ENCODE measurements around the gene DENND10. TPM values are rescaled to one million over a fixed set of nuclear protein-coding genes. Genes with fewer than 3 reads are reported as not detected.

Gene DENND10
- total and polyA plus RNA-seq, 2 experiments from 2014 or later: 41.9 to 73.3 TPM

GRCh38 chr10:119183664-119184412 is 79.9 kb downstream of the DENND10 start:
- no peak for TF ChIP-seq CTCF (IDR thresholded peaks at IDR 0.05; ENCODE audit: low read depth, low read length)
- no peak overlapping the region for H3K27ac ChIP-seq
- DNase-seq (ENCODE audit: low read depth in 1 of 2, low spot score in 1 of 2): no peak
- H3K9me3 ChIP-seq (ENCODE audit: low read depth): no peaks in the 10 kb centered on the region
- peaks cover 4% of the 10 kb centered on the region for H3K4me1 ChIP-seq (ENCODE audit: low read depth)
- no peaks in the 10 kb centered on the region for H3K27me3 ChIP-seq
- H3K4me3 ChIP-seq: no peak overlapping the region
- H3K36me3 ChIP-seq: no peaks in the 10 kb centered on the region

Other genes starting within 250 kb of the DENND10 start
- gene NANOS1, start 74.4 kb upstream of the DENND10 start, total RNA-seq: 1.0 and 1.5 TPM in 2 replicates
- 2.5 and 4.5 TPM in 2 replicates for gene NANOS1, start 74.4 kb upstream of the DENND10 start, polyA plus RNA-seq
- gene EIF3A, start 23.3 kb upstream of the DENND10 start, total RNA-seq: 64.2 and 140 TPM in 2 replicates
- gene EIF3A, start 23.3 kb upstream of the DENND10 start, polyA plus RNA-seq: 56.7 and 73.9 TPM in 2 replicates
- gene SFXN4, start 61.6 kb downstream of the DENND10 start, total RNA-seq: 21.4 and 25.9 TPM in 2 replicates
- gene SFXN4, start 61.6 kb downstream of the DENND10 start, polyA plus RNA-seq: 51.5 and 53.2 TPM in 2 replicates
- 116 and 204 TPM in 2 replicates for gene PRDX3, start 74.7 kb downstream of the DENND10 start, total RNA-seq
- 360 and 413 TPM in 2 replicates for gene PRDX3, start 74.7 kb downstream of the DENND10 start, polyA plus RNA-seq
- gene GRK5, start 103.5 kb downstream of the DENND10 start, total RNA-seq: 9.2 and 18.3 TPM in 2 replicates
- 3.5 and 10.1 TPM in 2 replicates for gene GRK5, start 103.5 kb downstream of the DENND10 start, polyA plus RNA-seq